ENCODE results near the gene POMP. TPM values are rescaled to one million over a fixed set of nuclear protein-coding genes. Genes with fewer than 3 reads are reported as not detected.

The POMP gene
- total RNA-seq, 1 experiment from 2014 or later, result 107 TPM

- TF ChIP-seq REST (IDR thresholded peaks at IDR 0.05; ENCODE audit: low read depth) (no peak), TCF7L2 (IDR thresholded peaks at IDR 0.05; ENCODE audit: borderline replicate concordance, extremely low read depth, insufficient read depth, insufficient read length) (no peak), EZH2phosphoT487 (IDR thresholded peaks at IDR 0.05; ENCODE audit: borderline replicate concordance) (no peak), FOSL1 (IDR thresholded peaks at IDR 0.05; ENCODE audit: low read depth) (no peak)
Observed at GRCh38 chr13:28636069-28636468, 22.9 kb upstream of the POMP start (continued).

- TF ChIP-seq EZH2 (IDR thresholded peaks at IDR 0.05) (no peak), CTCF (IDR thresholded peaks at IDR 0.05 in 2 of 3, conservative IDR thresholded peaks at IDR 0.05 in 1 of 3; ENCODE audit: borderline replicate concordance in 1 of 3, insufficient read depth in 1 of 3, low read depth in 2 of 3, low read length in 2 of 3) (peak; percentile 60 to 91 (median 83); a peak in 5 of 6 replicates), RAD21 (IDR thresholded peaks at IDR 0.05; ENCODE audit: low read depth) (peak; percentile 86), ELF1 (IDR thresholded peaks at IDR 0.05; ENCODE audit: borderline replicate concordance, low read depth) (no peak)
- Histone ChIP-seq H3K9me2 (ENCODE audit: insufficient read depth) (no peaks in the 10 kb centered on the region), H3K27me3 (ENCODE audit: insufficient read depth, low read length) (no peaks in the 10 kb centered on the region), H2AFZ (ENCODE audit: low read depth, low read length, poor library complexity, severe bottlenecking) (peak overlapping the region; percentile 65), H3K4me2 (ENCODE audit: low read length) (peak overlapping the region; percentile 36), H3K27ac (ENCODE audit: low read depth, low read length) (no peak overlapping the region), H3K79me2 (ENCODE audit: insufficient read depth, low read length) (no peaks in the 10 kb centered on the region), H3K9ac (ENCODE audit: low read length) (no peak overlapping the region), H3K9me3 (ENCODE audit: control insufficient read depth in 1 of 2, insufficient read depth in 1 of 2, low read depth in 1 of 2, low read length in 2 of 2) (no peaks in the 10 kb centered on the region), H3K4me3 (replicated peaks in 1 of 2; ENCODE audit: low read depth in 1 of 2, low read length in 2 of 2) (no peak overlapping the region), H3K36me3 (ENCODE audit: control insufficient read depth in 1 of 2, insufficient read depth in 2 of 2, low read length in 2 of 2) (no peaks in the 10 kb centered on the region), H3K4me1 (ENCODE audit: control insufficient read depth in 1 of 2, insufficient read depth in 2 of 2, low read length in 2 of 2) (peaks cover 0 to 7% of the 10 kb centered on the region in 2 experiments; a peak in 2 of 4 replicates), H4K20me1 (ENCODE audit: insufficient read depth) (no peaks in the 10 kb centered on the region)
- intact Hi-C loops (cut with micrococcal nuclease), result loop anchor here (1.0 to 2.0 kb wide), 2 partner anchors 312 to 578 kb away; no protein-coding TSS in a partner anchor
- ChIA-PET RAD21 (ENCODE audit: low non-redundant PET in 1 of 2, low total read pairs in 2 of 2, uncharacterized antibody in 2 of 2, unreplicated experiment in 2 of 2) (no interaction called here), CTCF (interaction anchor here (1.1 kb wide), 1 partner anchor 160 kb away, joined by 4 read pairs; no protein-coding TSS in a partner anchor), POLR2A (no interaction called here)
- ATAC-seq, result peak; percentile 97
- no TSS peak for BruUV-seq (replicated peaks)
- DNase-seq (ENCODE audit: low read depth, low spot score), result peak; percentile 52
Observed at GRCh38 chr13:28636677-28637317, 22.1 kb upstream of the POMP start.

Data from HCT116 (cell line).